ENCODE results near the gene GOLGA8A. TPM values are rescaled to one million over a fixed set of nuclear protein-coding genes. Genes with fewer than 3 reads are reported as not detected.

The GOLGA8A gene
- total and polyA plus RNA-seq, 2 donors (not counting 3 experiments of a cell fraction or from before 2014, with no cell fraction given): 17.8 to 61.1 TPM

DNA sequence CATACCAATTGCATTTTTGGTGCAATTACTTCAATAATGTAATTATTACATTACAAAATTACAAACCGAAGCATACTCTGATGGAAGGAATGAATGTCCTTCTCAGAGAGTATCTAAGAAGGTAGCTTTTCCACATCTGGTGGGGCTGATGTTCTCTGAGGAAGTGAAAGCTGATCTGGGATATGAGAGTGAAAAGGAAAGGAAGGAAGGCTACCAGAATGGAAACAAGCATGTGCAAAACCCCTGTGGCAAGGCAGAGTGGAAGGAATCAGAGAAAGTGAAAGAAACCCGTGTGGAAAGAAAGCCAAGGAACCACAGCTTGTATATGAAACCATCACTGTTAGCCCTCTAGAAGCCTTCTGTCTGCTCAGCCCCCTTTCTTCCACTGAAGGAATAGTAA is 35.3 kb upstream of the GOLGA8A start:
- BruUV-seq (replicated peaks): no TSS peak
- Histone ChIP-seq H3K79me2 (ENCODE audit: control insufficient read depth, insufficient read depth, low read length) (no peaks in the 10 kb centered on the region), H3K9ac (replicated peaks; ENCODE audit: extremely low read depth, insufficient read depth, low read length) (no peak overlapping the region), H2AFZ (ENCODE audit: low read depth, low read length) (no peak overlapping the region), H3K27me3 (ENCODE audit: control insufficient read depth in 2 of 2, insufficient read depth in 2 of 2, low read length in 2 of 2) (peaks cover 7 to 32% of the 10 kb centered on the region in 2 experiments), H3K4me1 (ENCODE audit: control insufficient read depth, extremely low read depth, insufficient read depth, low read length) (no peaks in the 10 kb centered on the region), H3K4me3 (replicated peaks in 1 of 3; ENCODE audit: insufficient read depth in 1 of 3, low read depth in 1 of 3, low read length in 3 of 3) (no peak overlapping the region), H3K27ac (ENCODE audit: insufficient read depth, low read depth, low read length) (no peak overlapping the region), H3K9me1 (replicated peaks; ENCODE audit: control insufficient read depth, extremely low read depth, insufficient read depth, low read length) (no peaks in the 10 kb centered on the region), H4K20me1 (replicated peaks; ENCODE audit: control insufficient read depth, extremely low read depth, insufficient read depth, low read length) (no peaks in the 10 kb centered on the region), H3K36me3 (ENCODE audit: control insufficient read depth in 2 of 2, extremely low read depth in 1 of 2, insufficient read depth in 2 of 2, low read length in 2 of 2) (no peaks in the 10 kb centered on the region), H3K9me3 (replicated peaks; ENCODE audit: control insufficient read depth, insufficient read depth, low read length) (no peaks in the 10 kb centered on the region), H3K4me2 (ENCODE audit: insufficient read depth, low read length) (no peak overlapping the region)
- intact Hi-C loops (cut with micrococcal nuclease) (no loop called here), dilution Hi-C loops (cut with MboI; ENCODE audit: extremely low pct_ligation_motif_present, low sequenced_read_pairs) (no loop called here)
- DNase-seq (ENCODE audit: low read depth, low spot score) (no peak), FAIRE-seq (no peak)
- ChIA-PET CTCF (no interaction called here), POLR2A (no interaction called here)
- TF ChIP-seq MYC (IDR thresholded peaks at IDR 0.05; ENCODE audit: low read depth, low read length): no peak
- no peak for TF ChIP-seq EZH2 (IDR thresholded peaks at IDR 0.05; ENCODE audit: borderline replicate concordance, low read depth, low read length, severe bottlenecking)
- TF ChIP-seq JUN (IDR thresholded peaks at IDR 0.05; ENCODE audit: borderline replicate concordance, insufficient read depth, insufficient read length, low read depth): no peak
- TF ChIP-seq, protein P1, sequence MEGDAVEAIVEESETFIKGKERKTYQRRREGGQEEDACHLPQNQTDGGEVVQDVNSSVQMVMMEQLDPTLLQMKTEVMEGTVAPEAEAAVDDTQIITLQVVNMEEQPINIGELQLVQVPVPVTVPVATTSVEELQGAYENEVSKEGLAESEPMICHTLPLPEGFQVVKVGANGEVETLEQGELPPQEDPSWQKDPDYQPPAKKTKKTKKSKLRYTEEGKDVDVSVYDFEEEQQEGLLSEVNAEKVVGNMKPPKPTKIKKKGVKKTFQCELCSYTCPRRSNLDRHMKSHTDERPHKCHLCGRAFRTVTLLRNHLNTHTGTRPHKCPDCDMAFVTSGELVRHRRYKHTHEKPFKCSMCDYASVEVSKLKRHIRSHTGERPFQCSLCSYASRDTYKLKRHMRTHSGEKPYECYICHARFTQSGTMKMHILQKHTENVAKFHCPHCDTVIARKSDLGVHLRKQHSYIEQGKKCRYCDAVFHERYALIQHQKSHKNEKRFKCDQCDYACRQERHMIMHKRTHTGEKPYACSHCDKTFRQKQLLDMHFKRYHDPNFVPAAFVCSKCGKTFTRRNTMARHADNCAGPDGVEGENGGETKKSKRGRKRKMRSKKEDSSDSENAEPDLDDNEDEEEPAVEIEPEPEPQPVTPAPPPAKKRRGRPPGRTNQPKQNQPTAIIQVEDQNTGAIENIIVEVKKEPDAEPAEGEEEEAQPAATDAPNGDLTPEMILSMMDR (IDR thresholded peaks at IDR 0.05; ENCODE audit: extremely low read depth in 1 of 2, insufficient read depth in 1 of 2, low read depth in 1 of 2, low read length in 2 of 2): no peak
- TF ChIP-seq FOS (IDR thresholded peaks at IDR 0.05; ENCODE audit: borderline replicate concordance, insufficient read depth, low read length): no peak
- TF ChIP-seq MAX (IDR thresholded peaks at IDR 0.05; ENCODE audit: insufficient read depth, insufficient read length): no peak
- TF ChIP-seq POLR2A (IDR thresholded peaks at IDR 0.05; ENCODE audit: low read depth, low read length): no peak
- TF ChIP-seq GATA2 (IDR thresholded peaks at IDR 0.05; ENCODE audit: insufficient read depth, insufficient read length, low read depth, low read length): no peak
- no peak for TF ChIP-seq POLR2AphosphoS5 (IDR thresholded peaks at IDR 0.05; ENCODE audit: insufficient read depth, low read depth, low read length)
